Measurements from ENCODE around the gene SI.
"Not testable (repeated sequence)": the region's sequence is repeated elsewhere in the genome, so short reads cannot be mapped to it uniquely, and the experiment has no call there.

SI gene

DNA sequence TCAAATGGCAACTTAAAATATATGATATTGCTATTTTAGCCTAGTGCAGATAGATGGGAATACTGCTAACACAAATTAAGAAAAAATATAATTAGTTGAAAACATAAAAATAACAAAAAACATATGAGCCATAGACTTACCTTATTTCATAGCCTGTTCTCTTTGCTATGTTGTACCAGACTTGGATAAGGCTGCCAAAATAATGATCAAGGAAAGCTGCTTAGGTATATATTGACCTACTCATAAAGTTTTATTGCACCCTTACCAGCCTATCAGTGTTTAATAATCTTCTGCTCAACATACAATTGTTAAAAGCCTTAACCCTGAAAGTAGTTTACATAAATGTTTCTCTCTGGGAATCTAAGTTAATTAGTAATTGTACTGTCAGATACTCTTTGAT lies at the start of gene SI:
SI (minus strand) TSS at position 204 of the 400 bp plus-strand sequence. CDS start 2,484 bp downstream, outside the sequence.
- no peak for DNase-seq

DNA sequence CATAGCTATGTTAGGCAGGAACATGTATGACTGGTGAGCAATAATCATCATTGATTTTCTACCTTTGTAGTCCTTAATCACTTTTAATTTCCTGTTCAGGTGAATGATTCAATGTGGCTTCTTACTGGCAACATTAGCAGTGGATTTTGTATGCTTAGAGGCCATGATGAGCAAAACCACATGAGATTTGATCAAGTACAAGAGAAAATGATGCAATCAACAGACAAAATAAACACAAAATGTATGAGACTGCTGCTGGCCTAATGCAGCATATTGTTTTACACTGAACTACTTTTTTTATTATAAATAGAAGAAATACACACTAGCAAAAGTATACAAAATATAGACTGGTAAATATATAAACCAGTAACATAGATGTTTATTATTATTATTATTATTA lies 47.5 kb upstream of the SI start:
- DNase-seq = no peak

DNA sequence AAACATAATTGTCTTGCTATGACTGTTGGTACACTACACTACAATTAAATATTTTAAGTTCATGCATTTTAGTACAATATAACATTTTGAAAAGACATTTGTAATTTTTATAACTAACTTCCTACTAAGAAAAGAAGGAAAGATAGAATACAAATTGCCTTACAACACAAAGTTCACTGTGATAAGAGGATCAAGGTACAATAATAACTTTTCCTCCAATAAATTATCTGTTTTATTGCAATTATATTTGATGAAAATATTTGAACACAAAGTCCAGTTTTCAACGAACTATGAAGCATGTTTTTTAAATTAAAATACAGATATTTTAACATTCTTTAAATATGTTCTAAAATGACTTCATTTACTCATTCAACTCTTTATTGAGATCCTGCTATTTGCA lies 33.1 kb upstream of the SI start:
- no peak for DNase-seq

DNA sequence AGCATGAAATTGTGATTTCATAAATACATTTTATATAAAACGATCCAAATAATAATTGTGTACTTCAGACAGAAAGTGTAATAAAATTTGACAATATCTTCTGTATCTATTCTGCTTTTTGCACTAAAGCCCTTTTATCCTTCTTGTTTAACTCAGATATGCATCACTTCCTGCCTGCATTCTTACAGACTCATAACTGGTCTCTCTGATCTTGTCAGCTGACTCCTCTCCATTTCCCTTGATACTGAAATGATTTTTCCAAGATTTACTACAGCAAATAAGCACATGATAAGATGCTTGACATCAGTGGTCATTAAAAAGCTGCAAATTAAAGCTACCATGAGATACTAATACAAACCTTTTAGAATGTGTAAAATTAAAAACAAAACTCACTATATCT lies 25.3 kb upstream of the SI start:
- DNase-seq = no peak

DNA sequence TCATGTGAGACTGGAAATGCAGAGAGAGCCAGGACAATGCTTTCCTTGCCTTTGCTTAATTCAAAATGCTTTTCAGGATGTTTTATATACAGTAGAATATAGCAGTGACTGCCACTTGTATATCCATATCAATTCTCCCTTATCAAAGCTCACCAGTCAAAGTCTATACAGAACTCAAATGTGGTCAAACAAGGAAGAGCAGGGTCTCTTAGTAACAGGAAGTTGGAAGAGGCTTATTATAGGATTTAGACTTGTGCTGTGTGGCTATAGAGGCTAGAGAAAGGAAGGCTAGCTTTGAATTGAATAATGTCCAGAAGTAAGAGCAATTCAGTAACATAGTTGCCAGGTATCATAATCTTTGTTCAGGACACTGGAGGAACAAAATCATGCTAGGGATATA lies 4.4 kb upstream of the SI start:
- no peak for DNase-seq

DNA sequence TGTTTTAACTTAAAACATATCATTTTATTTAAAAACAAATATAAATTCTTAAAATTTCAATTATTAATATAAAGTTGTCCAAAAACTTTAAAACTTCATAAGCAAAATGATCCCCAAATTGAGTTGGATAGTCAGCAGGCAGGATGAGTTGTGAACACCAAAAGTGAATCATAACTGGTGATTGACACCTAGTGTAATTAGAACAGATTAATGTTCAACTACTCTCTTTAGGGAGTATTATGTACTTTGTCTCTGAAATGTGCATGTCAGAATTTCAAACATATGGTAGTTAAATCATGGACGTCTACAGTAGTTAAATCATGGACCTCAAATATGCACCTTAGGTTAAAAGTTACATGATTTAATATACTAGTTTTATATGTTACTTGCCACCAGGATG lies 2.9 kb upstream of the SI start:
- no peak for DNase-seq

DNA sequence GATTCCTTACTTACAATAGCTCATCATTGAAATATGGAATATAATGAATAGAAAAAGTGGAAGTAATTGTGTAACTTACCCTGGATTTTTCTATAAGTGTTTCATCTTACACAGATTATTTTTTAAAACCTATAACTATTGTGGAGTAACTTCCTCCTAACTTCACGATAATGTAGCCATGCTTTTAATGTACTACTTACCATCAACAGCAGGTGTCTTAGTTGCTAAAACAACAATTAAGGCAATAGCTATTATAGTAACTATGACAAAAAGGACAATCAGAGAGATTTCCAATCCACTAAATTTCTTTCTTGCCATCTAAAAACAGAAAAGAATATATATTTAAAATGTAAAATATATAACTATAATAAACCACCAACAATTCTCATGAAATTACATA lies 2.6 kb downstream of the SI start:
- DNase-seq = no peak

DNA sequence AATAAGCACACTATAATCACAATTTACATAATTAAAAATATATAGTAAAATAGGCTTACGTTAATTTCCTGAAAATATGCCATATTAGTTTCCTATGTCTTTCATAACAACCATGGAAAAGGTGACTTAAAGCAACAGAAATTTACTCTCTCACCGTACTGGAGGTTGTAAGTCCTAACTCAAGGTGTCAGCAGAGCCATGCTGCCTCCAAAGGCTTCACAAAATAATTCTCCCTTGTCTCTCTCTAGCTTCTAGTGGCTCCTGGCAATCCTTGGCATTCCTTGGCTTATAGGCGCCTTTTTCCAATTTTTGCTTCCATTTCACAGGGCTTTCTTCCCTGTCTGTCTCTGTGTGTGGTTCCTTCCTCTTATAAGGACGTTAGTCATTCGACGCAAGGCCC lies 7.6 kb downstream of the SI start:
- no peak for DNase-seq

DNA sequence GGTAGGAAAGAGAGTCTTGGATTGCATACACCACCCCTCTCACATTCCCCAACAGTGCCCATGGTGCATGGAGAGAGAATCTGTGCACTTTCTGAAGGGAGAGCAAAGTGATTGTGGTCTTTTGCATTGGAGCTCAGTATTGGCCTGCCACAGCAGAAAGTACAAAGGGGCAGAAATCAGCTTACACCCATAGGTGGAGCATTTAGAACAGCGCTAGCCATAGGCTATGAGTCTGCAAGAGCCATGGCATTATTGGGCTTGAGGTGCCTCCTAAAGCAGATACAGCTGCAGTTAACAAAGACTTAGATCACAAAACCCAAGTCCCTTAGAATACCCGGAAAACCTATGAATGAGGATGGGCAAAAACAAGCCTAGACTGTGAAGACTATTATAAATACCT lies 21.8 kb downstream of the SI start:
- DNase-seq = no peak

DNA sequence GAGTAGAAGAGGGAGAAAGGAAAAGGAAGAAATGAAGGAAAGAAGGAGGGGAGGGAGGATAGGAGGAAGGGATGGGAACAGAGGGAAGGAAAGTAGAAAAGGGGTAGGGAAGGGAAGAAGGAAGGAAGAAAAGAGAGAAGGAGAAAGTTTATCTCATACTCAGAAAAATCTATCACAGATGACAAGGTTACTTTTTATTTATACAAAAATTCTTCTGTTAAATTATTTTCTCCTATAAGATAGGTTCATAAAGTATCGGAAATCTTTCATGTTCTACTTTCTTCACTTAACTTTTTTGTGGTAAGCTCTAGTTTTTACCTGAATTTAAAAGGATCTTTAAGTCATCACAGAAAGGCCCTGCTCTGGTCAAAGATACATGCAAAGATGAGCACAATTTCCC lies 38.1 kb downstream of the SI start:
- no peak for DNase-seq

DNA sequence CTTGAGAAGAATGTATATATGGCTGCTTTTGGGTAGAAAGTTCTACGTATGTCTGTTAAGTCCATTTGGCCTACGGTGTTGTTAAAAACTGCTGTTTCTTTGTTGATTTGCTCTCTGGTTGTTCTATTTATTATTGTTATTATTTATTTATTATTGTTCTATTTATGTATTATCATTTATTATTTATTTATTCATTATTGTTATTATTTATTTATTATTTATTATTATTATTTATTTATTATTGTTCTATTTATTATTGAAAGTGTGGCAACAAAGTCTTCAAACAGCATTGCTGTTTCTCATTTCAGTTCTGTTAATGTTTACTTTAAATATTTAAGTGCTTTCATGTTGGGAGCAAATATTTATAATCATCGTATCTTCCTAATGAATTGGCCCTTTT lies 66.7 kb downstream of the SI start:
- no peak for DNase-seq

DNA sequence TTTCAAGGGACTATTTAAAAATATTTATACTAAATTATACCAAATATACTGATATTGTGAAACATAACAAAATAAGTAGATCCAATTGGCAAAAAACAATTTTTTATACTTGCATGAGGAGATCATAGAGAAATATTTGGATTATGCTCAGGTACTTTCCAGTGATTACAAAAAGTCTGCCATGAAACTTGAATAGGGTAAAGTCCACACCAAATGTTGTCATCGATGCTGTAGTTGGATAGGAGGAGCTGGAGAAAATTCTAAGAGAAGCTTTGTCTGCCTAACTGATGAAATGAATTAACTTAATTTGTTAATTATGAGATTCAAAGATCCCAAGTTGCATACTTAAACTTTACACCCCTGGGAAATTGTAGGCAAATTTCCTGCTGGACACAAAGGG lies 93.3 kb downstream of the SI start:
- no peak for DNase-seq

DNA sequence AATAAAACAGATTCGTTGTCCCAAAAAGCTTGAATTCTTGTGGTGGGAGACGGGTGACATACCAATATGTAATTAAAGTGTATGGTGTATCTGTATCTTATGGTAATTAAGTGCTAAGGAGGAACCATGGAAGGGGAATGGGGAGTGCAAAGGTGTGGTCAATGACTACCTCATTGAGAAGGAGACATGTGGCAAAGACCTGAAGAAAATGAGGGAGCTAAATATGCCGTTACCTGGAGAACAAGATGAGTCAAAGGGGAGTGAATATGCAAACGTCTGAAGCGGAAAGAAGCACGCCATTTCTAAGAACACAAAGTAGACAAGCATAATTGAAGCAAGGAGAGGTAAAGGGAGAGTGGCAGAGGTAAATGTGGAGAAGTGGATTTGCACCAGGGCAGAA lies 115.7 kb downstream of the SI start:
- DNase-seq = no peak

DNA sequence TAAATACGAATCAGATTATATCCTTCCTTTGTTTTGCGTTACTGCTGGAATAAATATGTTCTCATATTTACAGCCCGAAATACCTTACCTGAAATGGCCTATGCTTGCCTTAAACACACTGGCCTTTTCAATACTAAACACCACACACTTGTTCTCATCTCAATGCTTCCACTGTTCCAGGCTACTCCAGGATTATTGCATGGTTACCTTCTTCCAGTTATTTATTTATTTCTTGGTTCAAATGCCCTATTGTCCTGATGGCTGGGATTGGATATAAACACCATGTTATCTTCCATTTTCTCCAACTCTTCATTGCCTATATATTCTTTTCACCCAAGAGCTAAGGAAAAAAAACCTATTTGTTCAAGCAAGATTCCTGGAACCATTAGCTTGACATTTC lies 125.3 kb downstream of the SI start:
- DNase-seq = no peak

DNA sequence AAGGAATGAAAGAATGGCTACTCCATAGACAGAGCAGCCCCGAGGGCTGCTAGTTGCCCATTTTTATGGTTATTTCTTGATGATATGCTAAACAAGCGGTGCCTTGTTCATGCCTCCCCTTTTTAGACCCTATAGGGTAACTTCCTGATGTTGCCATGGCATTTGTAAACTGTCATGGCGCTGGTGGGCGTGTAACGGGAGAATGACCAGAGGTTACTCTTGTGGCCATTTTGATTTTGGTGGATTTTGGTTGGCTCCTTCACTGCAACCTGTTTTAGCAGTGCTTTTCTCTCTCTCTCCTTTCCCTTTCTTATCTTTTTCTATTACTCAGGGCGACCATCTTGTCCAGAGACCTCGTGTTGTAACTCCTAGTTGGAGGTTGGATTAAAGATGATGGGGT lies 126.9 kb downstream of the SI start:
- not testable (repeated sequence) for DNase-seq

DNA sequence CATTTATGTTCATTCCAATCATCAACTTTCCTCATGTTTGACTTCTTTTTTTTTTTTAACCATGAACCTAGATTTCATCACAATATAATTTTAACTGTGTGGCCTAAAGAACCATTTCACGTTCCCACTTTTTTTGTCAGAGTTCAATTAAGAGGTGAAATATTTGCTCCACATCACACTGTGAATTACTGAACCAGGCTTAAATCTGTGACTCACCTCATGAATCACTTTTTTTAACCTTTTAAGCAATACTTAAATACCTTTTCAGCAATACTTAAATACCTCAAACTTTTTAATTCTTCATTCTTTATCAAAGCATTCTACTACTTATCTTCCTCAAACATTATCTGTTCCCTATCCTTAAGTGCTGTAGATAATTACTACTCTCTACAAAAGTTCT lies 137.6 kb downstream of the SI start:
- no peak for DNase-seq

DNA sequence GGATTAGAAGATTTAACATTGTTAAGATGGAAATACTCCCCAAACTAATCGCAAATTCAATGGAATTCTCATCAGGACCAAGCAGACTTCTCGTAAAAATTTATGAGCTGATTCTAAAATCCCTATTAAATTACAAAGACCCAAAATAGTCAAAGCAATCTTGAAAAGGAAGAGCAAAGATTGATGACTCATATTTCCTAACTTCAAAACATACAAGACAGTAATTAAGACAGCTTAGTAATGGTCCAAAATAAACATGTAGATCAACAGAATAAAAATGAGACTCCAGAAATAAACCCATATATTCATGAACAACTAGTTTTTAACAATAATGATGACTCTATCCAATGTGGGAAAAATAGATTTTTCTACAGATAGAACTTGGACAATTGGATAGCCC lies 148.7 kb downstream of the SI start:
- DNase-seq = no peak
